SK-N-SH treated with all-trans-retinoic acid at 6 μM for 48 hours (cell line): ENCODE measurements around the gene WFDC9.
A peak's percentile ranks its signal among the peaks of the same experiment; 100 is the strongest.

Experiments used
- ATAC-seq: fragments of 200-7000 bp; cut with Tn5 transposase; 3 replicates; pipeline ENCODE4 v1.9.1; 2020; ENCODE audit warnings: mild to moderate bottlenecking, moderate library complexity
- BACH2 ChIP-seq: fragments of 250-450 bp; sonication (Bioruptor Pico); IDR thresholded peaks from 2 replicates; pipeline ENCODE4 v1.9.0; 2021; ENCODE audit warnings: mild to moderate bottlenecking, borderline replicate concordance
- CREB5 ChIP-seq: fragments of 250-450 bp; sonication (Bioruptor Pico); IDR thresholded peaks from 2 replicates; pipeline ENCODE4 v1.5.1; 2020; ENCODE audit warnings: low read depth, mild to moderate bottlenecking, moderate library complexity
- CSDC2 ChIP-seq: fragments of 250-450 bp; sonication (Bioruptor Pico); IDR thresholded peaks from 2 replicates; pipeline ENCODE4 v1.5.0; 2020; ENCODE audit warnings: mild to moderate bottlenecking, moderate library complexity
- CSRNP3 ChIP-seq: fragments of 250-450 bp; sonication (Bioruptor Pico); IDR thresholded peaks from 2 replicates; pipeline ENCODE4 v1.5.1; 2021; ENCODE audit warnings: mild to moderate bottlenecking, moderate library complexity
- ESRRG ChIP-seq: fragments of 250-450 bp; sonication (Bioruptor Pico); IDR thresholded peaks from 2 replicates; pipeline ENCODE4 v1.6.1; 2021; ENCODE audit warnings: mild to moderate bottlenecking
- ISL1 ChIP-seq: fragments of 250-450 bp; sonication (Bioruptor Pico); IDR thresholded peaks from 2 replicates; pipeline ENCODE4 v2.1.2; 2022; ENCODE audit warnings: mild to moderate bottlenecking, moderate library complexity
- OSR1 ChIP-seq: fragments of 250-450 bp; sonication (Bioruptor Pico); IDR thresholded peaks from 2 replicates; pipeline ENCODE4 v1.8.0; 2022; ENCODE audit warnings: moderate library complexity, mild to moderate bottlenecking, inconsistent platforms
- PATZ1 ChIP-seq: fragments of 250-450 bp; sonication (Bioruptor Pico); IDR thresholded peaks from 2 replicates; pipeline ENCODE4 v1.8.0; 2020; ENCODE audit warnings: mild to moderate bottlenecking, moderate library complexity, borderline replicate concordance
- PPARA ChIP-seq: fragments of 250-450 bp; sonication (Bioruptor Pico); IDR thresholded peaks from 2 replicates; pipeline ENCODE4 v1.5.0; 2020; ENCODE audit warnings: mild to moderate bottlenecking, borderline replicate concordance
- RARB ChIP-seq: fragments of 250-450 bp; sonication (Bioruptor Pico); IDR thresholded peaks from 2 replicates; pipeline ENCODE4 v1.8.0; 2021; ENCODE audit warnings: mild to moderate bottlenecking, moderate library complexity
- SNAI2 ChIP-seq: fragments of 250-450 bp; sonication (Bioruptor Pico); IDR thresholded peaks from 2 replicates; pipeline ENCODE4 v1.5.0; 2020; ENCODE audit warnings: mild to moderate bottlenecking, moderate library complexity
- TCF4 ChIP-seq: fragments of 250-450 bp; sonication (Bioruptor Pico); IDR thresholded peaks from 2 replicates; pipeline ENCODE4 v1.8.0; 2021; ENCODE audit warnings: mild to moderate bottlenecking, moderate library complexity, borderline replicate concordance
- TOX ChIP-seq: fragments of 250-450 bp; sonication (Bioruptor Pico); IDR thresholded peaks from 2 replicates; pipeline ENCODE4 v1.8.0; 2021; ENCODE audit warnings: mild to moderate bottlenecking, moderate library complexity, borderline replicate concordance
- TSHZ2 ChIP-seq: fragments of 250-450 bp; sonication (Bioruptor Pico); IDR thresholded peaks from 2 replicates; pipeline ENCODE4 v1.5.0; 2020; ENCODE audit warnings: mild to moderate bottlenecking, moderate library complexity
- ZFP3 ChIP-seq: fragments of 250-450 bp; sonication (Bioruptor Pico); IDR thresholded peaks from 2 replicates; pipeline ENCODE4 v1.5.0; 2020; ENCODE audit warnings: mild to moderate bottlenecking, moderate library complexity
- ZFP30 ChIP-seq: fragments of 450-650 bp; formaldehyde crosslinking; IDR thresholded peaks from 2 replicates; pipeline ENCODE4 v1.5.0; 2022; ENCODE audit warnings: mild to moderate bottlenecking, moderate library complexity
- ZNF565 ChIP-seq: fragments of 450-650 bp; formaldehyde crosslinking; conservative IDR thresholded peaks from 2 replicates; pipeline ENCODE4 v1.5.0; 2020; ENCODE audit warnings: low read depth, mild to moderate bottlenecking, moderate library complexity
- ZNF70 ChIP-seq: fragments of 450-650 bp; formaldehyde crosslinking; IDR thresholded peaks from 2 replicates; pipeline ENCODE4 v1.5.0; 2020; ENCODE audit warnings: mild to moderate bottlenecking, moderate library complexity
- ZNF8 ChIP-seq: fragments of 450-650 bp; formaldehyde crosslinking; IDR thresholded peaks from 2 replicates; pipeline ENCODE4 v1.5.0; 2020; ENCODE audit warnings: mild to moderate bottlenecking, moderate library complexity

Gene WFDC9

GRCh38 chr20:45593498-45593897, 37.6 kb downstream of the WFDC9 start (continued):
- TF ChIP-seq PATZ1 (CRISPR knock-in tag) (no peak), RARB (CRISPR knock-in tag) (no peak), TOX (no peak), CSDC2 (no peak), ESRRG (CRISPR knock-in tag) (no peak), TCF4 (CRISPR knock-in tag) (no peak)

GRCh38 chr20:45592574-45593189, 38.4 kb downstream of the WFDC9 start:
- TF ChIP-seq PPARA (CRISPR knock-in tag) (no peak), TSHZ2 (CRISPR knock-in tag) (no peak), ZNF565 (CRISPR knock-in tag) (no peak), CREB5 (no peak), BACH2 (CRISPR knock-in tag) (no peak), CSRNP3 (CRISPR knock-in tag) (no peak)
- peak; percentile 67 for ATAC-seq

- no peak for TF ChIP-seq ZFP3 (CRISPR knock-in tag)
- TF ChIP-seq BACH2 (CRISPR knock-in tag) = no peak
- TF ChIP-seq CREB5 = no peak
- no peak for TF ChIP-seq ZNF70 (CRISPR knock-in tag)
- TF ChIP-seq PATZ1 (CRISPR knock-in tag) = no peak
- TF ChIP-seq ISL1 (CRISPR knock-in tag) = no peak
- TF ChIP-seq PPARA (CRISPR knock-in tag) = no peak
- no peak for TF ChIP-seq RARB (CRISPR knock-in tag)
- TF ChIP-seq ZFP30 = no peak
- no peak for TF ChIP-seq SNAI2
- no peak for TF ChIP-seq ZNF8 (CRISPR knock-in tag)
- TF ChIP-seq ZNF565 (CRISPR knock-in tag) = no peak
- no peak for TF ChIP-seq OSR1 (CRISPR knock-in tag)
- no peak for ATAC-seq
Measured at GRCh38 chr20:45589725-45590124, 41.4 kb downstream of the WFDC9 start.
